ENCODE data around the gene B9D2.
"Not testable (repeated sequence)": the region's sequence is repeated elsewhere in the genome, so short reads cannot be mapped to it uniquely, and the experiment has no call there.

The B9D2 gene

GRCh38 chr19:41391618-41392017 is 27.7 kb upstream of the B9D2 start:
- DNase-seq (ENCODE audit: low read depth), result no peak

- DNase-seq (ENCODE audit: low read depth), result no peak
Measured at GRCh38 chr19:41386442-41386841, 22.5 kb upstream of the B9D2 start.

- no peak for DNase-seq (ENCODE audit: low read depth)
Measured at GRCh38 chr19:41384351-41384750, 20.4 kb upstream of the B9D2 start.

GRCh38 chr19:41381536-41381935 is 17.6 kb upstream of the B9D2 start:
- not testable (repeated sequence) for DNase-seq (ENCODE audit: low read depth)

GRCh38 chr19:41377977-41378709 is 14.2 kb upstream of the B9D2 start:
- DNase-seq (ENCODE audit: low read depth), result no peak

- no peak for DNase-seq (ENCODE audit: low read depth)
Measured at GRCh38 chr19:41376998-41377365, 13.0 kb upstream of the B9D2 start.

GRCh38 chr19:41376241-41376997 is 12.5 kb upstream of the B9D2 start, which contains the start of gene TMEM91:
Gene TMEM91 (plus strand): TSS chr19:41376533. CDS start chr19:41378310, 1,777 bp downstream.
- no peak for DNase-seq (ENCODE audit: low read depth)

- DNase-seq (ENCODE audit: low read depth), result no peak
Measured at GRCh38 chr19:41373993-41374392, 10.0 kb upstream of the B9D2 start.

- DNase-seq (ENCODE audit: low read depth), result no peak
Measured at GRCh38 chr19:41372501-41372900, 8.6 kb upstream of the B9D2 start.

GRCh38 chr19:41371541-41371940 is 7.6 kb upstream of the B9D2 start:
- DNase-seq (ENCODE audit: low read depth), result no peak

GRCh38 chr19:41371119-41371518 is 7.2 kb upstream of the B9D2 start:
- DNase-seq (ENCODE audit: low read depth), result not testable (repeated sequence)

- DNase-seq (ENCODE audit: low read depth), result no peak
Measured at GRCh38 chr19:41369769-41370168, 5.8 kb upstream of the B9D2 start.

GRCh38 chr19:41367848-41368301 is 3.9 kb upstream of the B9D2 start:
- DNase-seq (ENCODE audit: low read depth), result no peak

GRCh38 chr19:41366089-41366488 is 2.1 kb upstream of the B9D2 start:
- DNase-seq (ENCODE audit: low read depth), result no peak

GRCh38 chr19:41364524-41365391 is 809 bp upstream of the B9D2 start:
- no peak for DNase-seq (ENCODE audit: low read depth)

- no peak for DNase-seq (ENCODE audit: low read depth)
Measured at GRCh38 chr19:41363371-41363752, 587 bp downstream of the B9D2 start.

GRCh38 chr19:41362143-41362847 is 1.7 kb downstream of the B9D2 start:
- no peak for DNase-seq (ENCODE audit: low read depth)

- DNase-seq (ENCODE audit: low read depth), result no peak
Measured at GRCh38 chr19:41359741-41360140, 4.2 kb downstream of the B9D2 start.

GRCh38 chr19:41357746-41358145 is 6.2 kb downstream of the B9D2 start:
- no peak for DNase-seq (ENCODE audit: low read depth)

GRCh38 chr19:41356984-41357739 is 6.8 kb downstream of the B9D2 start:
- DNase-seq (ENCODE audit: low read depth), result no peak

- DNase-seq (ENCODE audit: low read depth), result no peak
Measured at GRCh38 chr19:41355802-41356201, 8.1 kb downstream of the B9D2 start.
